CD4-positive, CD25-positive, alpha-beta regulatory T cell (primary cell): Measurements from ENCODE around the gene CNRIP1. TPM values are rescaled to one million over a fixed set of nuclear protein-coding genes. Genes with fewer than 3 reads are reported as not detected.

Source experiments
- ATAC-seq, 2 donors: fragments of 150-1000 bp; cut with Tn5 transposase; one replicate each; pipeline ENCODE4 v1.10.0; 2021; ENCODE audit warnings: low read depth in 2 of 2, moderate number of reproducible peaks in 2 of 2, moderate library complexity in 1 of 2
- DNase-seq, 3 donors: peaks; one replicate each; pipeline versions ENCODE4 v3.0.0 to v3.0.0-alpha.2; 2012 to 2022; ENCODE audit warnings: mixed read lengths in 1 of 3
- H3K27ac ChIP-seq: one replicate; pipeline ENCODE4 v1.7.0; 2013; ENCODE audit warnings: mild to moderate bottlenecking, low read length; ENCODE audit not compliant: insufficient read depth, poor library complexity, severe bottlenecking
- H3K27me3 ChIP-seq: one replicate; pipeline ENCODE4 v1.7.0; 2013; ENCODE audit warnings: low read length; ENCODE audit not compliant: control insufficient read depth, insufficient read depth
- H3K36me3 ChIP-seq: one replicate; pipeline ENCODE4 v1.7.0; 2013; ENCODE audit warnings: mild to moderate bottlenecking, low read length, moderate library complexity; ENCODE audit not compliant: control insufficient read depth, insufficient read depth
- H3K4me1 ChIP-seq: 2 replicates; pipeline ENCODE4 v1.7.0; 2013; ENCODE audit warnings: mild to moderate bottlenecking, low read length; ENCODE audit not compliant: insufficient read depth, control insufficient read depth, poor library complexity, severe bottlenecking
- H3K4me3 ChIP-seq: one replicate; pipeline ENCODE4 v1.7.0; 2013; ENCODE audit warnings: low read depth, mild to moderate bottlenecking, low read length, moderate library complexity
- H3K9me3 ChIP-seq, 2 experiments: 1 replicate in 1 of 2; 2 replicates in 1 of 2; pipeline ENCODE4 v1.7.0; 2013; ENCODE audit warnings: low read length in 2 of 2, mild to moderate bottlenecking in 1 of 2, moderate library complexity in 1 of 2; ENCODE audit not compliant: control insufficient read depth in 2 of 2
- H3K27ac Mint-ChIP-seq, 3 donors: one replicate each; pipeline ENCODE4 v1.8.0; 2020 to 2022; ENCODE audit warnings: mild to moderate bottlenecking in 3 of 3, mixed read lengths in 3 of 3, moderate library complexity in 2 of 3
- H3K27me3 Mint-ChIP-seq: one replicate; pipeline ENCODE4 v1.8.0; 2022; ENCODE audit warnings: mild to moderate bottlenecking, mixed read lengths
- H3K36me3 Mint-ChIP-seq: one replicate; pipeline ENCODE4 v1.8.0; 2020; ENCODE audit warnings: mixed read lengths
- H3K4me1 Mint-ChIP-seq, 4 donors: one replicate each; pipeline ENCODE4 v1.8.0; 2020 to 2022; ENCODE audit warnings: mixed read lengths in 4 of 4, mild to moderate bottlenecking in 1 of 4
- H3K4me3 Mint-ChIP-seq, 4 donors: one replicate each; pipeline ENCODE4 v1.8.0; 2020 to 2022; ENCODE audit warnings: mild to moderate bottlenecking in 4 of 4, mixed read lengths in 4 of 4, moderate library complexity in 3 of 4
- H3K9me3 Mint-ChIP-seq, 7 donors: one replicate each; pipeline ENCODE4 v1.8.0; 2020 to 2022; ENCODE audit warnings: mixed read lengths in 7 of 7, mild to moderate bottlenecking in 3 of 7, moderate library complexity in 2 of 7
- polyA plus RNA-seq, 4 donors: library from polyadenylated mRNA; unstranded; fragments of 300-500 nt; fragmentation: Illumina TruSeq; gene quantifications; one replicate each; pipeline ENCODE4 v1.2.3, GENCODE V29; 2021
- total RNA-seq: library from RNA; stranded (reverse); gene quantifications from one replicate; pipeline ENCODE4 v1.2.3, GENCODE V29; 2022

The CNRIP1 gene, protein sequence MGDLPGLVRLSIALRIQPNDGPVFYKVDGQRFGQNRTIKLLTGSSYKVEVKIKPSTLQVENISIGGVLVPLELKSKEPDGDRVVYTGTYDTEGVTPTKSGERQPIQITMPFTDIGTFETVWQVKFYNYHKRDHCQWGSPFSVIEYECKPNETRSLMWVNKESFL
- total RNA-seq (not detected), polyA plus RNA-seq (under 1 TPM in 1 of 4 donors, not detected in 3; 0.22 TPM)

DNA sequence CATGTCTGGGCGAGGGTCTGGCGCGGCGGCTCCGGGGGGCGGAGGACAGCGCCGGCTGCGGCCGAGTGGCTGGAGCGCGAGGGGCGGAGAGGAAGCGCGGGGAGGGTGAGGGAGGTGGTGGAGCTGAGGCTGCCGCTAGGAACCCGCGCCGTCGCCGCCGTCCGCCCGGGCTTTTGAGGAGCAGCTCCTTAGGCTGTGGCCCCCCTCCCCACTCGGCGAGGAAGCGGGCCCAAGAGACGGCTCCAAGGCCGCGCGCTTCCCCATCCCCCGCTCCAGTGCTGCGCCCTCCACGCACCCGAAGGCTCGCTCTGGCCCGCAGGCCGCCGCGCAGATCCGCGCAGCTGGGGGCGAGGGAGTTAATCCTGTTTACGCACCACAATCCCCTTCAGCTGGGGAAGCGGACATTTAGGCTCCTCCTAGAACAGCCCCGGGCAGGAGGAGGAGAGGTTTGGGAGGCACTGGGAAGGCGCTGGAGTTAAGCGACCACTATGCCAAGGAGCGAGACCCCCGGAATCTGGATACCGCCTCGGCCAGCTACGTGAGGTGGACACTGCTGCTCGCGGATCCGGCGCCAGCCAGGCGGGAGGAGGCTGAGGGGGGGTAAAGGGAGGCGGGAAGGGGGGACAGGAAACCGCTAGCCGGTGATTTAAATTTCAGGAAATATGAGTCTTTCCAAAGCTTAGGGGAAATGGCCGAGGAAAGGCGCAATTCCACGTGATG lies at the start of gene CNRIP1:
CNRIP1 (minus strand) TSS at position 552 of the 720 bp plus-strand sequence; CDS start at position 3, 549 bp downstream.
- ATAC-seq (no peak), DNase-seq (no peak)
- H3K27me3 Mint-ChIP-seq, result peaks cover 83% of the 10 kb centered on the region

DNA sequence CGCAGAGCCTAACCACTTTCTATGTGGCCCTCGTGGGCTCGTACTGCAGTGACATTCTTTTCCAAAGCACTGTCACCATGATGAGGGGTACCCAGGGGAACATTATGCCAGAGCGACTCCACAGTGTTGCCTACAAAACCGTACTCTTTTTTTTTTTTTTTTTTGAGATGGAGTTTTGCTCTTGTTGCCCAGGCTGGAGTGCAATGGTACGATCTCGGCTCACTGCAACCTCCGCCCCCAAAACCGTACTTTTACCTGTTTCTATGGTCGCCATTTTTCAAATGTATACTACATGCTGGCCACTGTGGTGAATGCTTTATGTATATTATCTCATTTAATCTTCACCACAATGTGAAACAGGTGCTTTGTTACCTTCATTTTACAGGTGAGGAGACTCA lies 49.6 kb upstream of the CNRIP1 start:
- Mint-ChIP-seq H3K27me3 (no peaks in the 10 kb centered on the region), H3K4me3 (no peak overlapping the region), H3K9me3 (peaks cover 0 to 6% (median 3%) of the 10 kb centered on the region in 7 donors), H3K4me1 (peaks cover 0 to 5% (median under 1%) of the 10 kb centered on the region in 4 donors), H3K27ac (no peak overlapping the region), H3K36me3 (peaks cover 3% of the 10 kb centered on the region)
- ATAC-seq (no peak), DNase-seq (no peak)
- H3K27ac ChIP-seq, result no peak overlapping the region
- H3K4me3 ChIP-seq, result no peak overlapping the region
- peaks cover 7% of the 10 kb centered on the region for H3K4me1 ChIP-seq
- no peaks in the 10 kb centered on the region for H3K27me3 ChIP-seq
- peaks cover 7 to 9% of the 10 kb centered on the region in 2 experiments for H3K9me3 ChIP-seq
- H3K36me3 ChIP-seq, result no peaks in the 10 kb centered on the region

More for the DNA sequence above, at the start of gene CNRIP1:
- no peak within 1 kb of the TSS for H3K27ac Mint-ChIP-seq
- no peaks in the 10 kb centered on the region for H3K9me3 ChIP-seq
- peaks cover 0 to 2% (median 0%) of the 10 kb centered on the region in 7 donors for H3K9me3 Mint-ChIP-seq
- no peak within 1 kb of the TSS for H3K4me3 ChIP-seq
- no peaks in the 10 kb centered on the region for H3K36me3 ChIP-seq
- no peak within 1 kb of the TSS for H3K27ac ChIP-seq
- H3K4me1 ChIP-seq, result peaks cover 15% of the 10 kb centered on the region
- no peaks in the 10 kb centered on the region for H3K36me3 Mint-ChIP-seq
- H3K27me3 ChIP-seq, result peaks cover 41% of the 10 kb centered on the region
- peak within 1 kb of the TSS; percentile 19 to 79 (median 74) for H3K4me3 Mint-ChIP-seq
- peaks cover 3 to 14% (median 9%) of the 10 kb centered on the region in 4 donors for H3K4me1 Mint-ChIP-seq

DNA sequence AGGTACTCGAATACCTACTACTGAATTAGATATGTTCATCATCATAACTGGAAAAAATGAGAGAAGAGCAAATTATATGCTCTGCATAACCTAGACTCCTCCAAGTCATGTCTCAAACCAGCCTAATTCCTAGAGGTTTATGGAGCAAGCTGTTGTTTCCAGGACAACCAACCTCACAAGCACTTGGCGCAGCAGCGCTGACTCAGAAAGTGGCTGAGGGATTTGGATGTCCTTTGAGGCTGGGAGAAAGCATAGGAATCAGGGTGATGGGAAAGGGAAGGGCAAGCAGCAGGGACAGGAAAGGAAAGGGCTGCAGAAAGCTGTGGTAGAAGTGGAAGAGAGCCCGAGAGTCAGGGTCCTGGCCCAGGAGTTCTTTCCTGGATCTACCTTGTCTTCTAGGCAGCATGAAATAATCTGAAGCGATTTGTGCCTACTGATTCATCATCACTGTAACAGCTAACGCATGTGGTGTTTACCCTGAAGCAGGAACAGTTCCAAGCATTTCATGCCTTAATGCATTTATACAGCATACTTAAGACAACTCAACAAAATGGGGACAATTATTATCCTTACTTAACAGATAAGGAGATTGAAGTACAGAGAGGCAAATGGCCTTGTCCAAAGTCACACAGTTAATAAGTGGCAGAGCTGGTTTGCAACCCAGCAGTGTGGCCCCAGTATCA lies 49.0 kb upstream of the CNRIP1 start:
- H3K27ac Mint-ChIP-seq, result no peak overlapping the region

DNA sequence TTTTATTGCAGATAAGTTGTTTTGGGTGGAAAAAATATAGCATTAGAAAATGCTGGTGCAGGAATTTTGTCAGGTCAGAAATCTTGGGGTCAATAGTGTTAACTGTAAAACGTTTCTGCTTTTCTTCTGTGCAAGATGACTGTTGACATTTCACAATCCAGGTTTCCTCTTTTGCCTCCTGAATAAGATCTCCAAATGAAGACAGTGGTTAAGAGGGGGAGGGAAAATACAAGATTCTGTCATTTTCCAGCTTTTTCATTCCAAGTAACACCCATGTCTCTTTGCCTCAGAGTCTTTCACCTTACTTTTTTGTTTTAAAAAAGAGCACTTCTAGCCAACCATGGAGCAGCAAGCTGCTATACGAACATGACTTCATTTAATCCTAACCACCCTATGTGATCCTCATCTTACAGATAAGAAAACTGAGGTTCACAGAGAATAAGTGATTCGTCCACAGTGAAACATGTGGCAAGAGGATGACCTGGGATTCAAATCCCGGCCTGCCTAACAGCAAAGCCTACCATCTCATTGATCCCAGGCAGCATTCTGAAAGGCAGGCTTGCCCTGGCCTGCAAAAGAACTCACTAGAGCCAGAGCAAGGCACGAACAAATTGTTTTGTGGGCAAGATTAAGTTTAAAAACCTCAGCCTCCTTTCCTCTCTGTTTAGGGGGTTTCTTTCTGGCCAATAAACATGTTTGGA lies 48.4 kb upstream of the CNRIP1 start:
- Histone ChIP-seq H3K27me3 (no peaks in the 10 kb centered on the region), H3K27ac (no peak overlapping the region), H3K4me1 (peaks cover 7% of the 10 kb centered on the region), H3K4me3 (no peak overlapping the region), H3K9me3 (peaks cover 7 to 9% of the 10 kb centered on the region in 2 experiments), H3K36me3 (no peaks in the 10 kb centered on the region)
- no peak for ATAC-seq
- Mint-ChIP-seq H3K27me3 (no peaks in the 10 kb centered on the region), H3K9me3 (peaks cover 0 to 6% (median 3%) of the 10 kb centered on the region in 7 donors), H3K4me3 (no peak overlapping the region), H3K4me1 (peaks cover 0 to 5% (median 2%) of the 10 kb centered on the region in 4 donors), H3K36me3 (peaks cover 3% of the 10 kb centered on the region), H3K27ac (no peak overlapping the region)
- DNase-seq, result no peak

More for the DNA sequence above, 49.0 kb upstream of the CNRIP1 start:
- Mint-ChIP-seq H3K4me3 (no peak overlapping the region), H3K27me3 (no peaks in the 10 kb centered on the region), H3K9me3 (peaks cover 0 to 6% (median 3%) of the 10 kb centered on the region in 7 donors), H3K36me3 (peaks cover 3% of the 10 kb centered on the region), H3K4me1 (peaks cover 0 to 5% (median under 1%) of the 10 kb centered on the region in 4 donors)
- no peak for DNase-seq
- Histone ChIP-seq H3K36me3 (no peaks in the 10 kb centered on the region), H3K27ac (no peak overlapping the region), H3K9me3 (peaks cover 7 to 9% of the 10 kb centered on the region in 2 experiments), H3K4me1 (peaks cover 7% of the 10 kb centered on the region), H3K27me3 (no peaks in the 10 kb centered on the region), H3K4me3 (no peak overlapping the region)
- ATAC-seq, result no peak

DNA sequence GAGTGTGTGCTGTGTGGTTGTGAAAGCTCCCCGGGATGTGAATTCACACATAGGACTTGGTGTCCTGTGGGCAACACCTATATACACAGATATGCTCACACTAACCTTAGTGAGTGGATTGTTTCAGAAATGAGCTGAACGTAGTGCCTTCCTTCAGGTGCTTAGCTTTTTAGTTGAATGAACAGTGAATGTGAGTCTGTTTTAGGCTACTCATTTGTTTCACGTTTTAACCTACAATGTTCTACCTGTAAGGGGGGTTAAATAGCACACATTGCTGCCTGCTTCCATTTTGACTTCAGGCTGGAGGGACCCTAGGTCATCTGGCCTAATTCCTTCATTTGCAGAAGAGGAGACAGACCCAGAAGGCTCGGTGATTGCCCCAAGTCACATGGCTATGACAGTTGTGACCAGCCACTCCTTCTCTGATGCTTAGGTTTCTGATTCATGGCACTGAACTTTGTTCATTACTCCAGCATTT lies 46.4 kb upstream of the CNRIP1 start:
- Mint-ChIP-seq H3K27me3 (no peaks in the 10 kb centered on the region), H3K4me1 (peaks cover 5 to 13% (median 10%) of the 10 kb centered on the region in 4 donors), H3K36me3 (peaks cover 3% of the 10 kb centered on the region), H3K9me3 (peaks cover 0 to 6% (median 3%) of the 10 kb centered on the region in 7 donors), H3K4me3 (peak overlapping the region in 1 of 4 donors; percentile 10), H3K27ac (peak overlapping the region in 1 of 3 donors; percentile 67)
- Histone ChIP-seq H3K36me3 (no peaks in the 10 kb centered on the region), H3K9me3 (peaks cover 7 to 9% of the 10 kb centered on the region in 2 experiments), H3K4me3 (no peak overlapping the region), H3K27me3 (no peaks in the 10 kb centered on the region), H3K4me1 (peaks cover 3% of the 10 kb centered on the region), H3K27ac (no peak overlapping the region)
- ATAC-seq, result no peak
- DNase-seq, result no peak

DNA sequence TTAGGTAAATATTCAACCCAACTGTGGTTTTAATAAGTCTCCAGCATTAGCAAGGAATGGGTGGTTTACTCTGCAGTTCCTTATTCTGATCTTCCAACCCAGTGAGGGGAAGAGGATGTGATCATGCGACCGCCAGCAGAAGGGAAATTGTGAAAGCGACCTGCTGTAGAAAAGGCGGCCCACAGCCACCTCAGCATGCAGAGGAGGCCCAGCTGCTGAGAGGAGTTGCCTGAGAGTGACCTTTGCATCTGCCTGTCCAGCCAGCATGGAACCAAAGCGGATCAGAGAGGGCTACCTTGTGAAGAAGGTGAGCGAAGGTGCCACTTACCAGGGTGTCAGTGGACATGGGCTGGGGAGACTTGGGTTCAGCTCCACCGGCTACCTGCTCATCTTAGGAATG lies 45.3 kb upstream of the CNRIP1 start, which contains the start of gene PLEK:
PLEK (plus strand) TSS at position 196 of the 400 bp plus-strand sequence; CDS start at position 266, 70 bp downstream.
- H3K4me3 ChIP-seq, result no peak within 1 kb of the TSS
- Mint-ChIP-seq H3K9me3 (peaks cover 0 to 4% (median 3%) of the 10 kb centered on the region in 7 donors), H3K4me3 (peak within 1 kb of the TSS in 1 of 4 donors; percentile 10), H3K4me1 (peaks cover 5 to 13% (median 10%) of the 10 kb centered on the region in 4 donors), H3K36me3 (peaks cover 3% of the 10 kb centered on the region), H3K27ac (peak within 1 kb of the TSS in 1 of 3 donors; percentile 85), H3K27me3 (no peaks in the 10 kb centered on the region)
- H3K9me3 ChIP-seq, result peaks cover 7 to 9% of the 10 kb centered on the region in 2 experiments
- H3K4me1 ChIP-seq, result no peaks in the 10 kb centered on the region
- DNase-seq, result no peak
- H3K36me3 ChIP-seq, result no peaks in the 10 kb centered on the region
- H3K27ac ChIP-seq, result no peak within 1 kb of the TSS
- peak in 1 of 2 donors; percentile 42 for ATAC-seq
- no peaks in the 10 kb centered on the region for H3K27me3 ChIP-seq

DNA sequence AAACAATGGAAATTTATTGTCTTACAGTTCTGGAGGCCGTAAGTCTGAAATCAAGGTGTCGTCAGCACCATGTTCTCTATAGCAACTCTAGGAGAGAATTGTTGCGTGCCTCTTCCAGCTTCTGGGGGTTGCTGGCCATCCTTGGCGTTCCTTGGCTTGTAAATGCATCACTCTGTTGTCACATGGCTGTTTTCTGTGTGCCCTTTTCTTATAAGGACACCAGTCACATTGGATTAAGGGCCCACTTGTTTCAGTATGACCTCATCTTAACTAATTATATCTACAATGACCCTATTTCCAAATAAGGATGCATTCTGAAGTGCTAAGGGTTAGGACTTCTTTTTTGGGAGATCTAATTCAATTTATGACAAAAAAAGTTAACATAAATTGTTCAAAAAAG lies 44.0 kb upstream of the CNRIP1 start:
- H3K27me3 Mint-ChIP-seq, result no peaks in the 10 kb centered on the region
- Histone ChIP-seq H3K27ac (no peak overlapping the region), H3K27me3 (no peaks in the 10 kb centered on the region), H3K36me3 (no peaks in the 10 kb centered on the region), H3K4me3 (no peak overlapping the region), H3K4me1 (no peaks in the 10 kb centered on the region), H3K9me3 (peaks cover 0 to 2% of the 10 kb centered on the region in 2 experiments)
- DNase-seq, result no peak
- peak overlapping the region in 1 of 4 donors; percentile 1 for H3K4me3 Mint-ChIP-seq
- no peak for ATAC-seq
- H3K27ac Mint-ChIP-seq, result no peak overlapping the region
- peaks cover 0 to 3% (median 2%) of the 10 kb centered on the region in 7 donors for H3K9me3 Mint-ChIP-seq
- peaks cover 2% of the 10 kb centered on the region for H3K36me3 Mint-ChIP-seq
- H3K4me1 Mint-ChIP-seq, result peaks cover 5 to 13% (median 10%) of the 10 kb centered on the region in 4 donors
